Measurements from ENCODE around the gene SCPEP1.
"Not testable (repeated sequence)": the region's sequence is repeated elsewhere in the genome, so short reads cannot be mapped to it uniquely, and the experiment has no call there.

Gene SCPEP1

GRCh38 chr17:56977673-56978395 is at the start of gene SCPEP1:
TSS of gene SCPEP1 (plus strand) at chr17:56978131. CDS start at chr17:56978160, 29 bp downstream.
- peak; percentile 95 to 97 for ATAC-seq

GRCh38 chr17:56928586-56928985 is 49.3 kb upstream of the SCPEP1 start:
- ATAC-seq, result no peak

GRCh38 chr17:56929362-56929969 is 48.5 kb upstream of the SCPEP1 start:
- ATAC-seq, result no peak

GRCh38 chr17:56930739-56931337 is 47.1 kb upstream of the SCPEP1 start:
- no peak for ATAC-seq

GRCh38 chr17:56933151-56933745 is 44.7 kb upstream of the SCPEP1 start:
- no peak for ATAC-seq

- no peak for ATAC-seq
Observed at GRCh38 chr17:56933868-56934267, 44.1 kb upstream of the SCPEP1 start.

- no peak for ATAC-seq
Observed at GRCh38 chr17:56934280-56934679, 43.7 kb upstream of the SCPEP1 start.

GRCh38 chr17:56935461-56935860 is 42.5 kb upstream of the SCPEP1 start:
- ATAC-seq, result no peak

GRCh38 chr17:56936697-56937322 is 41.1 kb upstream of the SCPEP1 start:
- ATAC-seq, result no peak

- ATAC-seq, result no peak
Observed at GRCh38 chr17:56937687-56938086, 40.2 kb upstream of the SCPEP1 start.

GRCh38 chr17:56938206-56938605 is 39.7 kb upstream of the SCPEP1 start:
- ATAC-seq, result not testable (repeated sequence)

- peak; percentile 41 to 48 for ATAC-seq
Observed at GRCh38 chr17:56939869-56940484, 38.0 kb upstream of the SCPEP1 start.

GRCh38 chr17:56943505-56944125 is 34.3 kb upstream of the SCPEP1 start:
- ATAC-seq, result peak; percentile 63 to 73

- ATAC-seq, result no peak
Observed at GRCh38 chr17:56945938-56946505, 31.9 kb upstream of the SCPEP1 start.

GRCh38 chr17:56947741-56948140 is 30.2 kb upstream of the SCPEP1 start:
- ATAC-seq, result no peak

GRCh38 chr17:56948491-56948890 is 29.4 kb upstream of the SCPEP1 start:
- ATAC-seq, result no peak

- ATAC-seq, result no peak
Observed at GRCh38 chr17:56949595-56949994, 28.3 kb upstream of the SCPEP1 start.

- no peak for ATAC-seq
Observed at GRCh38 chr17:56956992-56957391, 20.9 kb upstream of the SCPEP1 start.

- peak; percentile 97 to 98 for ATAC-seq
Observed at GRCh38 chr17:56960596-56961538, 17.1 kb upstream of the SCPEP1 start, which contains the start of gene COIL. TSS of gene COIL (minus strand) at chr17:56961050. CDS start at chr17:56961019, 31 bp downstream.

- ATAC-seq, result not testable (repeated sequence)
Observed at GRCh38 chr17:56965241-56965640, 12.7 kb upstream of the SCPEP1 start.
